Renal pelvis (tissue), 3 donors: Measurements from ENCODE around the gene KIZ. TPM values are rescaled to one million over a fixed set of nuclear protein-coding genes. Genes with fewer than 3 reads are reported as not detected.

Experiments used
- polyA plus RNA-seq, 3 donors: library from polyadenylated mRNA; unstranded; fragments of 120-200 nt; gene quantifications; one replicate each; pipeline ENCODE4 v1.2.1, GENCODE V29; 2013; ENCODE audit not compliant: insufficient read length in 3 of 3

Gene KIZ
- polyA plus RNA-seq, 3 donors: 32.5 to 38.9 (median 34.6) TPM

Other genes with a start within 250 kb of the KIZ start
- gene LINC00237, start 19.7 kb upstream of the KIZ start, polyA plus RNA-seq: not detected
- gene XRN2, start 177.2 kb downstream of the KIZ start, polyA plus RNA-seq: 10 to 100 TPM; 90.3 to 95.1 (median 93.3) TPM